PC-9 (cell line): ENCODE results near the gene BMP2K.

ENCODE experiments used
- CTCF ChIP-seq: fragments of 200-600 bp; sonication (generic); conservative IDR thresholded peaks from 2 replicates; pipeline ENCODE4 v1.6.1; 2017; ENCODE audit warnings: mixed run types, antibody characterized with exemption, mild to moderate bottlenecking, moderate library complexity
- EZH2 ChIP-seq: fragments of 200-600 bp; sonication (generic); IDR thresholded peaks from 2 replicates; pipeline ENCODE4 v1.8.0; 2017; ENCODE audit warnings: antibody characterized with exemption, low read depth

DNA sequence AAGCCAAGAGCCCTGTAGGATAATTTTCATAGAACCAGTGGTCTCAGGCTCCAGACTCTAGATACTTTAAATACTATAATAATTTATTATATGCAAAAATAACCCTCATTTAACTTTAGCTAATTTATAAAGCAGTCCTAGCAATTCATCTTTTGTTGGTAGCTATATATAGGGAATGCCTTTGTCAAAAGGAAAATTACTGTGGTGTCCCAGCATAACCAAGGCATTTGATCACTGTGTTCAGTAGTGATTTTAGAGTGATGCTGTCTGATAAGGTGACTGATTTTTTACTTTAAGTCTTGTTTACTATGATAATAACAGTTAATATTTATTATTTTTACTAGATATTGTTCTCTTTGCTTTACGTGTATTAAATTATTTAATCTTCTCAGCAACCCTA is 101.9 kb downstream of the BMP2K start:
- TF ChIP-seq CTCF (no peak), EZH2 (no peak)
